ENCODE measurements around the gene TANC2. TPM values are rescaled to one million over a fixed set of nuclear protein-coding genes. Genes with fewer than 3 reads are reported as not detected.

The TANC2 gene
- 10 to 100 TPM; 25.9 to 64.9 (median 31.0) TPM for total RNA-seq

DNA sequence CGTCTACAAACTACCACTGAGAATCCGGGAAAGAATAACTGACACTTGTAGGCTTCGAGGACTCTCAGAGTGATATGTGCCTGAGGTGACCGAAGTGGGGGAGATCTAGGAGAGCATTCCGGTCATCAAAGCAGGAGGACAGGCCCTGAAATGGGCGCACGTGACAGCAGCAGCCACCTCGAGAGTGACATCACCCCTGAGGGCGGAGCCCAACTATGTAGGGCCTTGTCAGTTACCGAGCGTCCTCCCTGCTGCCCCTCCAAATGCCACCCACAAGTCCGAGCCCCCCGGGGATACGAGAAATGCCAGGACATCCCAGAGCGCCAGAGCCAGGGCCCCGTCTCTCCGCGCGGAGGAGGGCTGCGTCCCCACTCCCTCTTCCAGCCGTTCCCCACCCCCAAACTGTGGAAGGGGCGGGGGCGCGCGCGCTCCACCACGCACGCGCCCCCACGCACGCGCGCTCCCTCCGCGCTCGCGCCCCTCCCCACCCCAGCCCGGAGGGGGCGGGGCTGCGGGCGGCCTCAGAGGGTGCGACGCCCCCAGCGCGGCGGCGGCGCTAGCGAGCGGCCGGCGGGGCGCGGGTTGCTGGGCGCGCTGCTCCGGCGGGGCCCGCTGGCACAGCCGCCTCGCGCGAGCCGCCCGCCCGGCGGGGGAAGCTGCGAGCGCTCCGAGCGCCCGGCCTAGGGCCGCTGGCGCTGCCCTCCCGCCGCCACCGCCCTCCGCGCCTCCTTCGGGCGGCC, at the start of gene TANC2:
Gene TANC2 (plus strand): TSS at position 550 of the 740 bp plus-strand sequence. CDS start 43,325 bp downstream, outside the sequence.
- H3K27me3 ChIP-seq: no peaks in the 10 kb centered on the region
- H3K9me3 ChIP-seq: no peaks in the 10 kb centered on the region
- TF ChIP-seq, protein P1, sequence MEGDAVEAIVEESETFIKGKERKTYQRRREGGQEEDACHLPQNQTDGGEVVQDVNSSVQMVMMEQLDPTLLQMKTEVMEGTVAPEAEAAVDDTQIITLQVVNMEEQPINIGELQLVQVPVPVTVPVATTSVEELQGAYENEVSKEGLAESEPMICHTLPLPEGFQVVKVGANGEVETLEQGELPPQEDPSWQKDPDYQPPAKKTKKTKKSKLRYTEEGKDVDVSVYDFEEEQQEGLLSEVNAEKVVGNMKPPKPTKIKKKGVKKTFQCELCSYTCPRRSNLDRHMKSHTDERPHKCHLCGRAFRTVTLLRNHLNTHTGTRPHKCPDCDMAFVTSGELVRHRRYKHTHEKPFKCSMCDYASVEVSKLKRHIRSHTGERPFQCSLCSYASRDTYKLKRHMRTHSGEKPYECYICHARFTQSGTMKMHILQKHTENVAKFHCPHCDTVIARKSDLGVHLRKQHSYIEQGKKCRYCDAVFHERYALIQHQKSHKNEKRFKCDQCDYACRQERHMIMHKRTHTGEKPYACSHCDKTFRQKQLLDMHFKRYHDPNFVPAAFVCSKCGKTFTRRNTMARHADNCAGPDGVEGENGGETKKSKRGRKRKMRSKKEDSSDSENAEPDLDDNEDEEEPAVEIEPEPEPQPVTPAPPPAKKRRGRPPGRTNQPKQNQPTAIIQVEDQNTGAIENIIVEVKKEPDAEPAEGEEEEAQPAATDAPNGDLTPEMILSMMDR (IDR thresholded peaks at IDR 0.05): no peak
- TF ChIP-seq POLR2AphosphoS5 (IDR thresholded peaks at IDR 0.05) (peak; percentile 42 to 72 (median 60)), POLR2A (IDR thresholded peaks at IDR 0.05) (peak; percentile 31)
- peak within 1 kb of the TSS; percentile 87 to 95 for H3K27ac ChIP-seq
- H3K36me3 ChIP-seq: no peaks in the 10 kb centered on the region
- intact Hi-C loops (cut with DNase I; ENCODE audit: low total_unique reads): no loop called here
- peak within 1 kb of the TSS; percentile 80 to 98 (median 90) for H3K4me3 ChIP-seq
- DNase-seq (ENCODE audit: low spot score in 2 of 2): peak; percentile 67 to 84
- peaks cover 0 to 8% of the 10 kb centered on the region in 2 donors for H3K4me1 ChIP-seq

DNA sequence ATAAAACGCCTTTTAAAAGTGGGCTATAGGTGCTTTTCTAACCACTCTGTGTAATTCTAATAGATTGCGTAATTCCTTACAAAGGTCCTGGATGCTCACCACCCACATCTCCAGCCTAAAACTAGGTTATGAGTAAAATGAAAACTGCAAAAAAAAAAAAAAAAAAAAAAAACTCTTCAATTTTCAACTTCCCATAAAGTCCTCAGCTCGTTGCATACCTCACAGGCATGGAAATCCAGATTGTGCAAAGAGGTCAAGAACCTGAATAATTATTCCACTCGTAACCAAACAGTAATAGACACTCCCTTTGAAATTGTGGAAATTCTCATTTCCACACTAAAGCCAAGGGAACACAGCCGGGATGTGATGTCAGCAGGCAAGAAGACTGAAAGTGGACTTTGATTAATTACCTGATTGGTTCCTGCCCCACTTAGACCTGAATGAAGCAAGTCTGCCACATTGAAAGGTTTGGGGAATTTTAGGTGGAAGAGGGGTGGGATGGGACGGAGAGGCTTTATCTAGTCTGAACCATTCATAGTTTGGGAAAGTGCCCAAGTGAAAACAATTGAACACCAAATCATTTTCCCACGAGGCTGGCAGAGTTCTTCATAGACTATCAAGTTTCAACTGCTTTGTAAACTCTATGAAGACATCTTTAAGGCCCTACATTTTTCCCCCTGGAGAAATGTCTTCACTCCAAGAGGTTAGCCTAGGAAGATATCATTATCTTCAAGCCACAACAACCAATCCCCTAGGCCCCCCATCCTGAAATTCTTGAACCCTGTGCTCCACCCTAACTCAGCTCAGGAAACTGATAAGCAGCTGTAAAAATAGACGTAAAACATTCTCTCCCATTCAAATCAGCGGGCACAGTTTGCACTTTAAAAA, 49.1 kb upstream of the TANC2 start:
- no peak for TF ChIP-seq POLR2A (IDR thresholded peaks at IDR 0.05)
- TF ChIP-seq POLR2AphosphoS5 (IDR thresholded peaks at IDR 0.05): no peak
- Histone ChIP-seq H3K36me3 (no peaks in the 10 kb centered on the region), H3K27ac (peak overlapping the region in 1 of 2 donors; percentile 46), H3K4me3 (no peak overlapping the region), H3K9me3 (no peaks in the 10 kb centered on the region), H3K4me1 (no peaks in the 10 kb centered on the region), H3K27me3 (no peaks in the 10 kb centered on the region)
- no peak for DNase-seq (ENCODE audit: low spot score in 2 of 2)
- intact Hi-C loops (cut with DNase I; ENCODE audit: low total_unique reads): no loop called here

DNA sequence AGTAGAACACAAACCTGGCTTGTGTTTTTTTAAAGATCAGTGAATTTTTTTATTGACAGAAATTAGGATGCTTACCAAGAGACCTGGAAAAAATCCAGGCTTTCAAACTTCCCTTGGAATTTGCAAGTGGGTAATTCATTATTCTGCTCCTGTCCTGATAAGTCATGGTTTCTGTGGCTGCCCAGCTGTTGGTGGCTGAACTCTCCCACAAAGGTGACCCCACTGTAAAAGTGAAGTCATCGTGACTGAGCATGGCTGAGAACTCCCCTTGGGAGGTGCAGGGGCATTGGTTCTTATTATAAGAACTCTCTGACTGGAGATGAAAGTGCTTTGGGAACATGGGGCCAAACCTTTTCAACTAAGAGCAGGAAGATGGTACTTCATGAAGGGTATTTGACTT, 46.6 kb upstream of the TANC2 start:
- Histone ChIP-seq H3K36me3 (no peaks in the 10 kb centered on the region), H3K4me3 (no peak overlapping the region), H3K27ac (no peak overlapping the region), H3K9me3 (no peaks in the 10 kb centered on the region), H3K4me1 (no peaks in the 10 kb centered on the region), H3K27me3 (no peaks in the 10 kb centered on the region)
- intact Hi-C loops (cut with DNase I; ENCODE audit: low total_unique reads): no loop called here
- no peak for DNase-seq (ENCODE audit: low spot score in 2 of 2)
- TF ChIP-seq POLR2AphosphoS5 (IDR thresholded peaks at IDR 0.05): no peak
- TF ChIP-seq POLR2A (IDR thresholded peaks at IDR 0.05): no peak
- TF ChIP-seq, protein P1 (IDR thresholded peaks at IDR 0.05): no peak

DNA sequence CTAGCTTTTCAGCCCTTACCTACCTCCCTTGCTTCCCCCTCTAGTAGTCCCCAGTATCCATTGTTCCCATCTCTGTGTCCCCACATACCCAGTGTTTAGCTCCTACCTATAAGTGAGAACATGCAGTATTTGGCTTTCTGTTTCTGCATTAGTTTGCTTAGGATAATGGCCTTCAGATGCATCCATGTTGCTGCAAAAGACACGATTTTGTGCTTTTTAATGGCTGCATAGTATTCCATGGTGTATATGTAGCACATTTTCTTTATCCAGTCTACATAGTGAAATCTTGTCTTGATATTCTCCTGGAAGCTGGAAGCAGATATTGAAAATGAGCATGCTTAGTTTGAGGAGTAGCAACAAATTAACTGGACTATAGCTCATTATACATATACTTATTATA, 45.7 kb upstream of the TANC2 start:
- Histone ChIP-seq H3K27ac (no peak overlapping the region), H3K4me1 (no peaks in the 10 kb centered on the region), H3K4me3 (no peak overlapping the region), H3K36me3 (no peaks in the 10 kb centered on the region), H3K9me3 (no peaks in the 10 kb centered on the region), H3K27me3 (no peaks in the 10 kb centered on the region)
- TF ChIP-seq POLR2AphosphoS5 (IDR thresholded peaks at IDR 0.05) (no peak), POLR2A (IDR thresholded peaks at IDR 0.05) (no peak)
- TF ChIP-seq, protein P1 (IDR thresholded peaks at IDR 0.05): no peak
- intact Hi-C loops (cut with DNase I; ENCODE audit: low total_unique reads): no loop called here
- DNase-seq (ENCODE audit: low spot score in 2 of 2): no peak

DNA sequence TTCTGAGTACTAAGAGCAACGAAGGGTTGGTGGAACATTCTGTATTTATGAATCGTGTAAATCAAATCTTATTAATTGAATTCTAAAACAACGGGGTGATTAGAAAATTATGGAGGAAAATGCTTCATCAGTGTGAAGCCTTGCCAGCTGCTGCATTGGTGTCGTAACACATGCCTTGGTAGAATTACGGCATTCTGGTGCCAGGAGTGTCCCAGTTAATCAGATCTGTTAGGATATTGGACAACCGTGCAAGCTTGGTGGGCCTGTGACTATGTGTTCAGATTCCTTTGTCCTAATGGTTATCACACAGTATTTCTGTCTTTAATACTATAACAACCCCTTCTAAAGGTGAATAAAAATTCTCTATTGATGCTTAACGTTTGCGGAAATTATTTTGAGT, 44.2 kb upstream of the TANC2 start:
- TF ChIP-seq, protein P1 (IDR thresholded peaks at IDR 0.05): no peak
- TF ChIP-seq POLR2AphosphoS5 (IDR thresholded peaks at IDR 0.05) (no peak), POLR2A (IDR thresholded peaks at IDR 0.05) (no peak)

More for the DNA sequence above, 44.2 kb upstream of the TANC2 start:
- DNase-seq (ENCODE audit: low spot score in 2 of 2): no peak
- Histone ChIP-seq H3K9me3 (no peaks in the 10 kb centered on the region), H3K36me3 (no peaks in the 10 kb centered on the region), H3K4me3 (no peak overlapping the region), H3K27ac (no peak overlapping the region), H3K27me3 (no peaks in the 10 kb centered on the region), H3K4me1 (no peaks in the 10 kb centered on the region)
- intact Hi-C loops (cut with DNase I; ENCODE audit: low total_unique reads): no loop called here

Data from breast epithelium (tissue), 4 donors.